Suprapubic skin (tissue), 4 donors: ENCODE results near the gene ZNF506.

Source experiments
- CTCF ChIP-seq, 2 donors: fragments of 200-600 bp in 1 of 2; fragments of 450-650 bp in 1 of 2; sonication (generic) in 1 of 2; IDR thresholded peaks; one replicate each; pipeline ENCODE4 v1.5.1; 2016 to 2019; ENCODE audit warnings: antibody characterized with exemption in 2 of 2, mild to moderate bottlenecking in 1 of 2, moderate library complexity in 1 of 2
- EP300 ChIP-seq: sonication (generic); formaldehyde crosslinking; IDR thresholded peaks from one replicate; pipeline ENCODE4 v1.6.1; 2017; ENCODE audit warnings: antibody characterized with exemption
- POLR2A ChIP-seq, 2 donors: fragments of 450-650 bp; IDR thresholded peaks; one replicate each; pipeline ENCODE4 v1.6.1; 2017; ENCODE audit warnings: antibody characterized with exemption in 2 of 2, mild to moderate bottlenecking in 2 of 2, moderate library complexity in 2 of 2
- POLR2AphosphoS5 ChIP-seq, 3 donors: sonication (generic); formaldehyde crosslinking; IDR thresholded peaks; one replicate each; pipeline ENCODE4 v1.6.1; 2017; ENCODE audit warnings: antibody characterized with exemption in 3 of 3

- TF ChIP-seq EP300, result no peak
- TF ChIP-seq POLR2A (IDR thresholded peaks at IDR 0.05), result no peak
- TF ChIP-seq CTCF (IDR thresholded peaks at IDR 0.05), result no peak
- TF ChIP-seq POLR2AphosphoS5 (IDR thresholded peaks at IDR 0.05), result no peak
These were observed 14.0 kb upstream of the ZNF506 start for GRCh38 chr19:19835560-19836038.
